ENCODE data around the gene GPD1L.
"Not testable (repeated sequence)": the region's sequence is repeated elsewhere in the genome, so short reads cannot be mapped to it uniquely, and the experiment has no call there.

The GPD1L gene

GRCh38 chr3:32106929-32107362 is 526 bp downstream of the GPD1L start:
- no peak for DNase-seq

GRCh38 chr3:32108224-32108623 is 1.8 kb downstream of the GPD1L start:
- not testable (repeated sequence) for DNase-seq

GRCh38 chr3:32109256-32109655 is 2.8 kb downstream of the GPD1L start:
- DNase-seq: no peak

GRCh38 chr3:32110233-32110760 is 3.9 kb downstream of the GPD1L start:
- DNase-seq: no peak

GRCh38 chr3:32111560-32111959 is 5.1 kb downstream of the GPD1L start:
- no peak for DNase-seq

GRCh38 chr3:32113566-32113965 is 7.1 kb downstream of the GPD1L start:
- DNase-seq: no peak

- no peak for DNase-seq
Observed at GRCh38 chr3:32113981-32114545, 7.6 kb downstream of the GPD1L start.

- DNase-seq: not testable (repeated sequence)
Observed at GRCh38 chr3:32114546-32115386, 8.3 kb downstream of the GPD1L start.

- DNase-seq: no peak
Observed at GRCh38 chr3:32117320-32117719, 10.9 kb downstream of the GPD1L start.

GRCh38 chr3:32118215-32118614 is 11.8 kb downstream of the GPD1L start:
- DNase-seq: no peak

GRCh38 chr3:32120471-32120870 is 14.1 kb downstream of the GPD1L start:
- no peak for DNase-seq

- DNase-seq: no peak
Observed at GRCh38 chr3:32121137-32121536, 14.7 kb downstream of the GPD1L start.

GRCh38 chr3:32123620-32124019 is 17.2 kb downstream of the GPD1L start:
- DNase-seq: no peak

- DNase-seq: no peak
Observed at GRCh38 chr3:32125012-32125411, 18.6 kb downstream of the GPD1L start.

GRCh38 chr3:32126305-32127015 is 20.0 kb downstream of the GPD1L start:
- DNase-seq: no peak

- no peak for DNase-seq
Observed at GRCh38 chr3:32127219-32127826, 20.9 kb downstream of the GPD1L start.

- DNase-seq: no peak
Observed at GRCh38 chr3:32128936-32129335, 22.5 kb downstream of the GPD1L start.

GRCh38 chr3:32129832-32130231 is 23.4 kb downstream of the GPD1L start:
- DNase-seq: no peak

- DNase-seq: no peak
Observed at GRCh38 chr3:32132121-32132520, 25.7 kb downstream of the GPD1L start.

GRCh38 chr3:32132706-32133105 is 26.3 kb downstream of the GPD1L start:
- no peak for DNase-seq

- no peak for DNase-seq
Observed at GRCh38 chr3:32136703-32137102, 30.3 kb downstream of the GPD1L start.

- DNase-seq: no peak
Observed at GRCh38 chr3:32137870-32138269, 31.4 kb downstream of the GPD1L start.

GRCh38 chr3:32138545-32139104 is 32.2 kb downstream of the GPD1L start:
- DNase-seq: no peak

Data from NCI-H1436 (cell line).